ENCODE measurements around the gene FHIT. TPM values are rescaled to one million over a fixed set of nuclear protein-coding genes. Genes with fewer than 3 reads are reported as not detected.

FHIT gene
- total RNA-seq, 2 experiments from 2014 or later: 7.6 to 7.9 TPM

DNA sequence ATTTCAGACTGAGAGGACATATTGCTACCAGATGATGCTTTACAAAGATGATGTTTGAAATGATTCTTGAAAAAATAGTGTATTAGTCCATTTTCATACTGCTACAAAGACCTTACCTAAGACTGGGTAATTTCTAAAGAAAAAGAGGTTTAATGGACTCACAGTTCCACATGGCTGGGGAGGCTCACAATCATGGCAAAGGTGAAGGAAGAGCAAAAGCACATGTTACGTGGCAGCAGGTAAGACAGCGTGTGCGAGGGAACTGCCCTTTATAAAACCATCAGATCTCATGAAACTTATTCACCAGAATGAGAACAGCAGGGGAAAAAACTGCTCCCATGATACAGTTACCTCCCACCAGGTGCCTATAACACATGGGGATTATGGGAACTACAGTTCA is 1543.0 kb downstream of the FHIT start:
- ChIA-PET POLR2A (no interaction called here), CTCF (no interaction called here)
- no peaks in the 10 kb centered on the region for H3K27me3 Mint-ChIP-seq

GRCh38 chr3:59704292-59704691 is 1547.0 kb downstream of the FHIT start:
- Mint-ChIP-seq H3K36me3 (ENCODE audit: low read depth) (no peaks in the 10 kb centered on the region), H3K27ac (no peak overlapping the region), H3K4me1 (ENCODE audit: low read depth) (no peaks in the 10 kb centered on the region), H3K9me3 (no peaks in the 10 kb centered on the region), H3K4me3 (no peak overlapping the region), H3K27me3 (no peaks in the 10 kb centered on the region)
- intact Hi-C loops (cut with micrococcal nuclease): no loop called here
- TF ChIP-seq CTCF (IDR thresholded peaks at IDR 0.05): no peak
- DNase-seq: no peak
- ATAC-seq: no peak
- ChIA-PET CTCF (no interaction called here), POLR2A (no interaction called here)

More for the DNA sequence above, 1543.0 kb downstream of the FHIT start:
- Mint-ChIP-seq H3K36me3 (ENCODE audit: low read depth) (no peaks in the 10 kb centered on the region), H3K9me3 (peaks cover 6% of the 10 kb centered on the region), H3K4me3 (no peak overlapping the region), H3K27ac (no peak overlapping the region), H3K4me1 (ENCODE audit: low read depth) (no peaks in the 10 kb centered on the region)
- ATAC-seq (no peak), DNase-seq (no peak)
- TF ChIP-seq CTCF (IDR thresholded peaks at IDR 0.05): no peak
- intact Hi-C loops (cut with micrococcal nuclease): no loop called here

- TF ChIP-seq CTCF (IDR thresholded peaks at IDR 0.05): no peak
- no peaks in the 10 kb centered on the region for H3K36me3 Mint-ChIP-seq (ENCODE audit: low read depth)
- no peaks in the 10 kb centered on the region for H3K27me3 Mint-ChIP-seq
- H3K27ac Mint-ChIP-seq: no peak overlapping the region
- no peak overlapping the region for H3K4me3 Mint-ChIP-seq
- ChIA-PET POLR2A (no interaction called here), CTCF (no interaction called here)
- intact Hi-C loops (cut with micrococcal nuclease): no loop called here
- H3K4me1 Mint-ChIP-seq (ENCODE audit: low read depth): no peaks in the 10 kb centered on the region
- H3K9me3 Mint-ChIP-seq: no peaks in the 10 kb centered on the region
- DNase-seq: no peak
- ATAC-seq: no peak
These were observed 1551.5 kb downstream of the FHIT start for GRCh38 chr3:59699648-59700320.

Small RNAs within 50 kb of the gene (microRNA-seq; reads per million reads assigned to microRNA genes)
- gene MIR548BB (ENCODE audit: borderline microRNAs expressed, borderline replicate concordance): not detected

Data from activated CD8-positive, alpha-beta T cell treated with anti-CD3 and anti-CD28 coated beads for 36 hours (primary cell).